COR-L47 (cell line): ENCODE measurements around the gene HAT1.
"Not testable (repeated sequence)": the region's sequence is repeated elsewhere in the genome, so short reads cannot be mapped to it uniquely, and the experiment has no call there.

ENCODE experiments used
- DNase-seq: peaks from one replicate; lab custom pipeline; 2025; lab: John Stamatoyannopoulos, UW

HAT1 gene

GRCh38 chr2:171972329-171972982 lies 50.2 kb downstream of the HAT1 start:
- DNase-seq, result no peak

GRCh38 chr2:171979103-171979502 lies 56.8 kb downstream of the HAT1 start:
- DNase-seq, result no peak

- not testable (repeated sequence) for DNase-seq
Observed at GRCh38 chr2:171983924-171984323, 61.7 kb downstream of the HAT1 start.

- no peak for DNase-seq
Observed at GRCh38 chr2:171985076-171985475, 62.8 kb downstream of the HAT1 start.

- DNase-seq, result no peak
Observed at GRCh38 chr2:171986778-171987177, 64.5 kb downstream of the HAT1 start.

- DNase-seq, result no peak
Observed at GRCh38 chr2:171991027-171991426, 68.8 kb downstream of the HAT1 start.

- DNase-seq, result no peak
Observed at GRCh38 chr2:171995586-171995985, 73.3 kb downstream of the HAT1 start.

GRCh38 chr2:171996021-171996420 lies 73.8 kb downstream of the HAT1 start:
- DNase-seq, result no peak

- DNase-seq, result not testable (repeated sequence)
Observed at GRCh38 chr2:171997031-171997430, 74.8 kb downstream of the HAT1 start.

- DNase-seq, result no peak
Observed at GRCh38 chr2:171999161-171999560, 76.9 kb downstream of the HAT1 start.

- DNase-seq, result peak; percentile 94
Observed at GRCh38 chr2:171999604-172000469, 77.6 kb downstream of the HAT1 start, which contains the start of gene METAP1D. TSS of gene METAP1D (plus strand) at chr2:171999953. CDS start at chr2:171999970, 17 bp downstream.

GRCh38 chr2:172000696-172001361 lies 78.6 kb downstream of the HAT1 start:
- no peak for DNase-seq

- DNase-seq, result no peak
Observed at GRCh38 chr2:172007372-172007771, 85.1 kb downstream of the HAT1 start.

GRCh38 chr2:172009823-172010222 lies 87.6 kb downstream of the HAT1 start:
- no peak for DNase-seq

- no peak for DNase-seq
Observed at GRCh38 chr2:172011812-172012575, 89.7 kb downstream of the HAT1 start.

- DNase-seq, result peak; percentile 37
Observed at GRCh38 chr2:172012677-172013391, 90.6 kb downstream of the HAT1 start.

- DNase-seq, result no peak
Observed at GRCh38 chr2:172013396-172013795, 91.1 kb downstream of the HAT1 start.

- DNase-seq, result no peak
Observed at GRCh38 chr2:172021074-172021931, 99.0 kb downstream of the HAT1 start.

GRCh38 chr2:172021955-172022354 lies 99.7 kb downstream of the HAT1 start:
- peak; percentile 26 for DNase-seq

GRCh38 chr2:172031536-172031935 lies 109.3 kb downstream of the HAT1 start:
- DNase-seq, result no peak
